Activated CD8-positive, alpha-beta T cell treated with anti-CD3 and anti-CD28 coated beads for 36 hours (primary cell): Measurements from ENCODE around the gene MYO1D. TPM values are rescaled to one million over a fixed set of nuclear protein-coding genes. Genes with fewer than 3 reads are reported as not detected.

ENCODE experiments used
- ATAC-seq: fragments of 200-7000 bp; cut with Tn5 transposase; one replicate; pipeline ENCODE4 v1.10.0; 2021; ENCODE audit warnings: mild to moderate bottlenecking, moderate library complexity
- CTCF ChIA-PET: fragments of 350-600 bp; sonication (Branson Sonifier 250); formaldehyde crosslinking; loops from one replicate; lab custom pipeline; 2021; ENCODE audit warnings: antibody characterized with exemption; lab: Charles Lee
- POLR2A ChIA-PET: fragments of 350-600 bp; sonication (Branson Sonifier 250); formaldehyde crosslinking; loops from one replicate; lab custom pipeline; 2021; ENCODE audit warnings: antibody characterized with exemption; lab: Charles Lee
- DNase-seq: peaks from one replicate; pipeline ENCODE4 v3.0.0-alpha.2; 2020
- H3K27ac Mint-ChIP-seq: one replicate; pipeline ENCODE4 v1.8.0; 2021; ENCODE audit warnings: mild to moderate bottlenecking, mixed read lengths
- H3K27me3 Mint-ChIP-seq: one replicate; pipeline ENCODE4 v1.8.0; 2021; ENCODE audit warnings: mixed read lengths
- H3K36me3 Mint-ChIP-seq: one replicate; pipeline ENCODE4 v1.8.0; 2021; ENCODE audit warnings: low read depth, mixed read lengths
- H3K4me1 Mint-ChIP-seq: one replicate; pipeline ENCODE4 v1.8.0; 2021; ENCODE audit warnings: low read depth, mixed read lengths
- H3K4me3 Mint-ChIP-seq: one replicate; pipeline ENCODE4 v1.8.0; 2021; ENCODE audit warnings: mild to moderate bottlenecking, moderate library complexity, mixed read lengths
- H3K9me3 Mint-ChIP-seq: one replicate; pipeline ENCODE4 v1.8.0; 2021; ENCODE audit warnings: mixed read lengths
- CTCF ChIP-seq: fragments of 200-600 bp; IDR thresholded peaks from one replicate; pipeline ENCODE4 v1.8.0; 2022; ENCODE audit warnings: antibody characterized with exemption, mild to moderate bottlenecking
- intact Hi-C: fragments of 100-400 bp; cut with micrococcal nuclease; formaldehyde crosslinking; loops from one replicate; pipeline ENCODE4 v1.10.0; 2022
- total RNA-seq, 2 experiments: library from RNA; stranded (reverse); gene quantifications; one replicate each; pipeline ENCODE4 v1.2.3, GENCODE V29; 2021

Gene MYO1D
- total RNA-seq, 2 experiments from 2014 or later = 8.3 to 9.2 TPM

- Mint-ChIP-seq H3K36me3 (no peaks in the 10 kb centered on the region), H3K27ac (no peak overlapping the region), H3K4me3 (no peak overlapping the region), H3K4me1 (peaks cover 11% of the 10 kb centered on the region), H3K27me3 (peaks cover 13% of the 10 kb centered on the region), H3K9me3 (no peaks in the 10 kb centered on the region)
- CTCF ChIA-PET = interaction anchor here (1.4 to 3.7 kb wide), 2 partner anchors 45 to 46 kb away, joined by 4 to 24 read pairs; partner anchors contain the start of gene MYO1D
- POLR2A ChIA-PET = no interaction called here
- TF ChIP-seq CTCF = no peak
- ATAC-seq (no peak), DNase-seq (no peak)
- intact Hi-C loops = no loop called here
Observed at GRCh38 chr17:32831627-32832243, 45.2 kb downstream of the MYO1D start.

- ATAC-seq (no peak), DNase-seq (no peak)
- Mint-ChIP-seq H3K4me3 (no peak overlapping the region), H3K4me1 (peaks cover 11% of the 10 kb centered on the region), H3K36me3 (no peaks in the 10 kb centered on the region), H3K9me3 (no peaks in the 10 kb centered on the region), H3K27me3 (peaks cover 11% of the 10 kb centered on the region), H3K27ac (no peak overlapping the region)
- ChIA-PET CTCF (interaction anchor here (1.6 to 3.7 kb wide), 2 partner anchors 15 to 46 kb away, joined by 5 to 24 read pairs; partner anchors contain the start of gene MYO1D), POLR2A (no interaction called here)
- no peak for TF ChIP-seq CTCF
- intact Hi-C loops = no loop called here
Observed at GRCh38 chr17:32831223-32831622, 45.7 kb downstream of the MYO1D start.

GRCh38 chr17:32828822-32829221 lies 48.1 kb downstream of the MYO1D start:
- Mint-ChIP-seq H3K27me3 (peaks cover 13% of the 10 kb centered on the region), H3K4me3 (no peak overlapping the region), H3K4me1 (peaks cover 11% of the 10 kb centered on the region), H3K9me3 (no peaks in the 10 kb centered on the region), H3K27ac (no peak overlapping the region), H3K36me3 (no peaks in the 10 kb centered on the region)
- POLR2A ChIA-PET = interaction anchor here (0.7 kb wide), 1 partner anchor 10 kb away, joined by 3 read pairs; no protein-coding TSS in a partner anchor
- CTCF ChIA-PET = interaction anchor here (1.0 to 3.7 kb wide), 6 partner anchors 8 to 48 kb away, joined by 3 to 24 read pairs (median 3); partner anchors contain the start of gene MYO1D
- TF ChIP-seq CTCF = no peak
- intact Hi-C loops = no loop called here
- ATAC-seq = no peak
- DNase-seq = no peak

GRCh38 chr17:32827227-32827626 lies 49.7 kb downstream of the MYO1D start:
- intact Hi-C loops = no loop called here
- CTCF ChIA-PET = no interaction called here
- H3K36me3 Mint-ChIP-seq = no peaks in the 10 kb centered on the region
- no peak overlapping the region for H3K27ac Mint-ChIP-seq
- no peak overlapping the region for H3K4me3 Mint-ChIP-seq
- no peaks in the 10 kb centered on the region for H3K9me3 Mint-ChIP-seq
- no peak for TF ChIP-seq CTCF
- H3K27me3 Mint-ChIP-seq = peaks cover 18% of the 10 kb centered on the region
- ATAC-seq = no peak
- DNase-seq = no peak
- POLR2A ChIA-PET = no interaction called here
- peaks cover 11% of the 10 kb centered on the region for H3K4me1 Mint-ChIP-seq

GRCh38 chr17:32826076-32826475 lies 50.8 kb downstream of the MYO1D start:
- ChIA-PET CTCF (no interaction called here), POLR2A (interaction anchor here (0.7 kb wide), 1 partner anchor 98 kb away, joined by 3 read pairs; no protein-coding TSS in a partner anchor)
- no peak for TF ChIP-seq CTCF
- no peak overlapping the region for H3K27ac Mint-ChIP-seq
- no peaks in the 10 kb centered on the region for H3K9me3 Mint-ChIP-seq
- intact Hi-C loops = no loop called here
- H3K4me3 Mint-ChIP-seq = no peak overlapping the region
- H3K4me1 Mint-ChIP-seq = peaks cover 11% of the 10 kb centered on the region
- H3K27me3 Mint-ChIP-seq = peaks cover 22% of the 10 kb centered on the region
- no peaks in the 10 kb centered on the region for H3K36me3 Mint-ChIP-seq
- ATAC-seq = no peak
- DNase-seq = no peak
